GM15510 (cell line): ENCODE measurements around the gene FKBP7.
A peak's percentile ranks its signal among the peaks of the same experiment; 100 is the strongest.

Experiments used
- POLR2A ChIP-seq: IDR thresholded peaks from 3 replicates; pipeline ENCODE4 v1.6.1; 2011; ENCODE audit warnings: borderline replicate concordance; ENCODE audit not compliant: insufficient read length; ENCODE audit errors: extremely low read depth

The FKBP7 gene

DNA sequence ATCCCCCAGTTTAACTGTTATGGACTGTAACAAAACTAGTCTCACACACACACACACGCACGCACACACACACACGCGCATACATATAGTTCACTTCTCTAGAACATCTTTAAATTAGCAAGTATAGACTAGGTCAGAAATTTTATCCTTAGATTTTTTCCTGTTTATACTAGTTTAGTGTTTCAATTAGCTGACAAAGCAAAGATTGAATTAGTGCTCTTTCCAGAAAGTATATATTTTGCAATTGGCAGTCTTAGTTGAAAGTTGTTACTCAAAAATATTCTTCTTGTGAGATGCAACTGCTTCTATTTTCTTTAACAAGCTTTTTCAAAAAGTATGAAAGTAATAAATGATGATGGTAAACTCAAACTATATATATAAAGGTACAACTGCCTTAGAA is 24.4 kb upstream of the FKBP7 start:
- TF ChIP-seq POLR2A, result no peak

GRCh38 chr2:178499640-178500039 is 21.2 kb upstream of the FKBP7 start:
- no peak for TF ChIP-seq POLR2A

GRCh38 chr2:178498137-178498536 is 19.7 kb upstream of the FKBP7 start:
- no peak for TF ChIP-seq POLR2A

DNA sequence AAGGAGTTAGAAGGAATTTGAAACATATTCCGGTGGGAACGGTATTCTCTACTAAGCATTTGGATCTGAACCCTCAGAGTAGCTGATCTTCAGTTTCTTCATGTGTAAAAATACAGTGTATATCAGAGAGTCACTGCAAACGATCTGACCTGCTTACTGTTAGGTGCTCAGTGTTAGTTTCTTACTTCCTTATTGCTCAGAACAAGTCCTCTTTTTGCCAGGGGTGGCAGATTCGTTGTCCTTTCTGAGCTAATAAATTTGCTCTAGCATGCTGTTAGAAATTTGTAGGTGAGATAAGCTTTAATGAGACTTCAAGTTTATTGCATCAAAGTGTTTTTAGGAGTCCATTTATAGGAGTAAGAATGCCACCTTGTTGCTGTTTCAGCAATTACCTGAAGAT is 17.6 kb upstream of the FKBP7 start:
- no peak for TF ChIP-seq POLR2A

DNA sequence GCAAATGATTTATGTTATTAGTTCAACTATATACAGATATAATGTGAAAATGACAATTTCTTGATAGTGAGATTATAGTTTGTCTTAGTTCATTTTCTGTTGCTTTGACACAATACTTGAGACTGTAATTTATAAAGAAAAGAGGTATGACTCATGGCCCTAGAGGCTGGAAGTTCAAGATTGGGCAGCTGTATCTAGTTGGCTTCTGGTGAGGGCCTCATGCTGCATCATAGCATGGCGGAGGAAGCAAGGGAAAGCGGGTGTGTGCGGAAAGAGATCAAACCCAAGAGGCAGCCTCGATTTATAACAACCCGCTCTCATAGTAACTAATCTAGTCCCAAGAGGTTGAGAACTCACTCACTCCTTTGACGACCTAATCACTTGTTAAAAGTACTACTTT is 13.2 kb upstream of the FKBP7 start:
- TF ChIP-seq POLR2A, result no peak

- no peak for TF ChIP-seq POLR2A
Observed at GRCh38 chr2:178485356-178485755, 7.0 kb upstream of the FKBP7 start.

DNA sequence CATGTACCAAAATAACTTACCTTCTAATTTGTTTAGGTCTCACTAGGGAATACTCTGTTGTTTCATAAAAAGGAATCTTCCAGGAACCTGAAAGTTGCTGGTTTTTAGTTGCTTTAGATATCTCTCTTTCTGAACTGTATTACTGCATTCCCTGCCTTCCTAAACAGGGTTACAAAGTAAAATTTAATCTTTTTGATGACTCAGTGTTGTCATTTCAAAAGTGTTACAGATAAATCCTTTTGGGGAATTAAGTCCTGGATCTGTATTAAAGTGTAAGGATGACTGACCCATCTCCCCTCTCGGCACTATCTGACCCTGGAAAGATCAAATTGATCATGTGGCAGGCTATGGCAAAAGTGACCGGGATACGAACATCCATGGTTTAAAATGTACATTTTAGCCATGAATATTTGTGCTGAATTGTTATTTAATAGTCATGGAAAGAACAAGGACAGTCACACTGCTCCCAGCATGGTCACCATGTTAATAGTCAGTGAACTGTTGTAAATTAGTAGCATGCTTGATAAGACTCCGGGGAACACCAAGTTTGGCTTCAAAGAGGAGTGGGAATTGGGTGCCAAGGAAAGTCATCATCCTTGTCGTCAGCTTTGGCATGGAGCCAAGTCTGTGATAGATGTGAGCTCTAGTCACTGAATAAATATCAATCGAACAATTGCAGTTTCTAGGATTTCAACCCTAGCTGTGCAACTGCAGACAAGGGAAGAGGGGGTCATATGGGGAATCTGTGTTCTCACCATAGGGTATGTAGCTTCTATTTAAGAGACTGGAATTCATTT is 6.0 kb upstream of the FKBP7 start:
- no peak for TF ChIP-seq POLR2A

GRCh38 chr2:178482437-178482836 is 4.0 kb upstream of the FKBP7 start:
- TF ChIP-seq POLR2A, result no peak

- TF ChIP-seq POLR2A, result peak; percentile 54
Observed at GRCh38 chr2:178480227-178481181, 2.1 kb upstream of the FKBP7 start, which contains the start of gene PLEKHA3. PLEKHA3 (plus strand) TSS chr2:178480457; CDS start chr2:178480870, 413 bp downstream.

GRCh38 chr2:178479758-178480226 is 1.4 kb upstream of the FKBP7 start:
- no peak for TF ChIP-seq POLR2A

GRCh38 chr2:178479275-178479616 is 846 bp upstream of the FKBP7 start:
- no peak for TF ChIP-seq POLR2A

DNA sequence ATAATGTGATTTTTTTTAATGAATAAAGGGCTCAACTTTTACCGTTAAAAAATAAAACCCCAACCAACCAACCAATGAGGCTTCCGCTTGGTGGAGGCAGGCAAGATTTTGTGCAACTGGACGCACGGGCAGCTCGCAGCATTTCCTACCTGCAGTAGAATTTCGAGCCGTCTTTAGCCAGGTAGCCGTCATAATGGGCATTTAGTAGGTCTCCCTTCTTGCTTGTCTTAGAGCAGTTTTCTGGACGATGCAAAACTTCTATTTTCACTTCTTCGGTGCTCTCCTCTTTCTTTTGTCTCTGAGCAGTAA is 316 bp downstream of the FKBP7 start:
- no peak for TF ChIP-seq POLR2A

DNA sequence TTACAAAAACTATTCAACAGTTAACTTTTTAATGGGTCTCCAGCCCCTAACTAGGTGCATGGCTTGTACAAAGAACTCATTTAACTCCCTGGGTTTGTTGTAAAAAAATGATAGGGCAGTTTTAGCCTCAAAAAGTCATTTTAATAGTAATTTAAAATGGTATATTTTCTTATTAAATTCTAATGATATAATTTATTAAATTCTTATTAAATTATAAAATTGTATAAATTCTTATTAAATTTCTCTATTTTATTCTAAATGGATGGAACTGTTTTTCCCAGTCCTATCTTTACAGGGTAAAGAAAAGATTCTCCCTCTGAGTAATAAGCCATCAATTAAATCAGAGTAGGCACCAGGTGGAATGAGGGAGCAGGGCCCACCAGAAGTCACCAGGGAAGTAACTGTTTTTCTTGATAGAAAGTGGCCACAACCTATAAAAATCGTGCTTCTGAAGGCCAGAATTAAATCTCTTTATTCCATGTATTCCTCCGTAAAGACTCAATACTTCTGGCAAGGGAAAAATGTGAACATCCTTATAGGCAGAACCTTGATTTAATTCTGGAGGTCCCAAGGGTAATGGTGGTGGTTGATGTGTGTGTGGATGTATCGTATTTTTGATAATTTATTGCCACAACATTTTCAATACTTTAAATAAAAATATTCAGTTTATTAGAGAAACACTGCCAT is 814 bp downstream of the FKBP7 start:
- no peak for TF ChIP-seq POLR2A

DNA sequence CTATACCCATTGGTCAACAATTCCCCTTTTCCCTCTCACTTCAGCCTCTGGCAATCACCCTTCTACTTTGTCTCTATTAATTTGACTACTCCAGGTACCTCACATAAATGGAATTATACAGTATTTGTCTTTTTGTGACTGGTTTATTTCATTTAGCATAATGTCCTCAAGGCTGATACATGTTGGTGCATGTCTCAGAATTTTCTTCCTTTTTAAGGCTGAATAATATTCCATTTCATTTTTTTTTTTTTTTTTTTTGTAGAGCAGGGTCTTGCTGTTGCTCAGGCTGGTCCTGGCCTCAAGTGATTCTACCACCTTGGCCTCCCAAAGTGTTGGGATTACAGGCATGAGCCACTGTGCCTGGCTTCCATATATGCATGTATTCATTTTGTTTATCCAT is 1.9 kb downstream of the FKBP7 start:
- no peak for TF ChIP-seq POLR2A

DNA sequence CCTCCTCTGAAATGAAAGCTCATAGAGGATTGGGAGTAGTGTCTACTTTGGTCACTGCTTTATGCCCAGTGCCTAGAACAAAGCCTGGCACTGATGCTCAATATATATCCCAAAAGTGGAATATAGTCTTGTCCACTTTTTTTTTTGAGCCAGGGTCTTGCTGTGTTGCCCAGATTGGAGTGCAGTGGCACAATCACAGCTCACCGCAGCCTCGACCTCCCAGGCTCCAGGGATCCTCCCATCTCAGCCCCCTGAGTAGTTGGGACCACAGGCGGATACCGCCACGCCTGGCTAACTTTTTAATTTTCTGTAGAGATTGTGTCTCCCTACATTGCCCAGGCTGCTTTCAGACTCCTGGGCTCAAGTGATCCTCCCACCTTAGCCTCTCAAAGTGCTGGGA is 3.8 kb downstream of the FKBP7 start:
- TF ChIP-seq POLR2A, result no peak
